ENCODE results near the gene PDZRN3.

PDZRN3 gene

GRCh38 chr3:73448041-73448440 lies 176.7 kb downstream of the PDZRN3 start:
- no peak for DNase-seq

GRCh38 chr3:73447111-73447510 lies 177.6 kb downstream of the PDZRN3 start:
- DNase-seq = no peak

GRCh38 chr3:73446467-73447110 lies 178.2 kb downstream of the PDZRN3 start:
- no peak for DNase-seq

GRCh38 chr3:73442886-73443285 lies 181.9 kb downstream of the PDZRN3 start:
- DNase-seq = no peak

- no peak for DNase-seq
Measured at GRCh38 chr3:73442152-73442551, 182.6 kb downstream of the PDZRN3 start.

- no peak for DNase-seq
Measured at GRCh38 chr3:73437828-73438227, 186.9 kb downstream of the PDZRN3 start.

- no peak for DNase-seq
Measured at GRCh38 chr3:73435055-73435454, 189.7 kb downstream of the PDZRN3 start.

- no peak for DNase-seq
Measured at GRCh38 chr3:73433687-73434086, 191.1 kb downstream of the PDZRN3 start.

GRCh38 chr3:73433079-73433478 lies 191.7 kb downstream of the PDZRN3 start:
- DNase-seq = no peak

GRCh38 chr3:73432706-73433032 lies 192.1 kb downstream of the PDZRN3 start:
- DNase-seq = no peak

GRCh38 chr3:73432023-73432705 lies 192.6 kb downstream of the PDZRN3 start:
- DNase-seq = peak; percentile 18

GRCh38 chr3:73431183-73431900 lies 193.4 kb downstream of the PDZRN3 start:
- DNase-seq = no peak

GRCh38 chr3:73427048-73427706 lies 197.6 kb downstream of the PDZRN3 start:
- no peak for DNase-seq

GRCh38 chr3:73426606-73427005 lies 198.1 kb downstream of the PDZRN3 start:
- DNase-seq = no peak

GRCh38 chr3:73423116-73423515 lies 201.6 kb downstream of the PDZRN3 start:
- DNase-seq = no peak

- no peak for DNase-seq
Measured at GRCh38 chr3:73422571-73422970, 202.2 kb downstream of the PDZRN3 start.

- DNase-seq = no peak
Measured at GRCh38 chr3:73419942-73420341, 204.8 kb downstream of the PDZRN3 start.

- no peak for DNase-seq
Measured at GRCh38 chr3:73419179-73419803, 205.4 kb downstream of the PDZRN3 start.

- DNase-seq = no peak
Measured at GRCh38 chr3:73418681-73419080, 206.1 kb downstream of the PDZRN3 start.

- no peak for DNase-seq
Measured at GRCh38 chr3:73415118-73415517, 209.6 kb downstream of the PDZRN3 start.

- DNase-seq = no peak
Measured at GRCh38 chr3:73413619-73414018, 211.1 kb downstream of the PDZRN3 start.

- no peak for DNase-seq
Measured at GRCh38 chr3:73411993-73412392, 212.7 kb downstream of the PDZRN3 start.

GRCh38 chr3:73411545-73411944 lies 213.2 kb downstream of the PDZRN3 start:
- no peak for DNase-seq

Measured in KG1 (cell line).